Parathyroid adenoma (tissue), 2 donors: ENCODE results near the gene COL6A3.

Source experiments
- H2AFZ ChIP-seq: fragments of 300-600 bp; sonication (generic); one replicate; pipeline ENCODE4 v1.7.0; 2017; ENCODE audit warnings: antibody characterized with exemption, mild to moderate bottlenecking
- H3K27ac ChIP-seq: fragments of 300-600 bp; sonication (generic); one replicate; pipeline ENCODE4 v1.7.0; 2017
- H3K27me3 ChIP-seq: fragments of 300-600 bp; sonication (generic); one replicate; pipeline ENCODE4 v1.7.0; 2017; ENCODE audit warnings: low read length; ENCODE audit not compliant: control insufficient read depth, insufficient read depth
- H3K36me3 ChIP-seq: fragments of 300-600 bp; sonication (generic); one replicate; pipeline ENCODE4 v1.7.0; 2017; ENCODE audit warnings: low read length; ENCODE audit not compliant: control insufficient read depth, insufficient read depth
- H3K4me1 ChIP-seq: fragments of 300-600 bp; sonication (generic); one replicate; pipeline ENCODE4 v1.7.0; 2017; ENCODE audit warnings: control low read depth
- H3K4me2 ChIP-seq: fragments of 300-600 bp; sonication (generic); one replicate; pipeline ENCODE4 v1.7.0; 2017; ENCODE audit warnings: low read length
- H3K4me3 ChIP-seq: fragments of 300-600 bp; sonication (generic); one replicate; pipeline ENCODE4 v1.7.0; 2017; ENCODE audit warnings: low read depth, low read length
- H3K79me2 ChIP-seq: fragments of 300-600 bp; sonication (generic); one replicate; pipeline ENCODE4 v1.7.0; 2017; ENCODE audit warnings: control low read depth
- H3K9ac ChIP-seq: fragments of 300-600 bp; sonication (generic); one replicate; pipeline ENCODE4 v1.7.0; 2017; ENCODE audit warnings: mild to moderate bottlenecking
- H3K9me3 ChIP-seq: fragments of 300-600 bp; sonication (generic); one replicate; pipeline ENCODE4 v1.7.0; 2017; ENCODE audit warnings: low read length; ENCODE audit not compliant: control insufficient read depth
- TF ChIP-seq, protein P1 (sequence below): fragments of 300-600 bp; sonication (generic); IDR thresholded peaks from one replicate; pipeline ENCODE4 v1.7.0; 2017; ENCODE audit warnings: antibody characterized with exemption, mild to moderate bottlenecking
- donor health status: primary hyperparathyroidism.

The COL6A3 gene

GRCh38 chr2:237276716-237277490, 137.1 kb downstream of the COL6A3 start:
- H3K4me3 ChIP-seq = no peak overlapping the region
- no peaks in the 10 kb centered on the region for H3K36me3 ChIP-seq
- no peak overlapping the region for H3K27ac ChIP-seq
- no peaks in the 10 kb centered on the region for H3K27me3 ChIP-seq
- no peak overlapping the region for H3K4me2 ChIP-seq
- no peaks in the 10 kb centered on the region for H3K4me1 ChIP-seq
- H3K79me2 ChIP-seq = no peaks in the 10 kb centered on the region
- H3K9me3 ChIP-seq = no peaks in the 10 kb centered on the region
- TF ChIP-seq, protein P1, sequence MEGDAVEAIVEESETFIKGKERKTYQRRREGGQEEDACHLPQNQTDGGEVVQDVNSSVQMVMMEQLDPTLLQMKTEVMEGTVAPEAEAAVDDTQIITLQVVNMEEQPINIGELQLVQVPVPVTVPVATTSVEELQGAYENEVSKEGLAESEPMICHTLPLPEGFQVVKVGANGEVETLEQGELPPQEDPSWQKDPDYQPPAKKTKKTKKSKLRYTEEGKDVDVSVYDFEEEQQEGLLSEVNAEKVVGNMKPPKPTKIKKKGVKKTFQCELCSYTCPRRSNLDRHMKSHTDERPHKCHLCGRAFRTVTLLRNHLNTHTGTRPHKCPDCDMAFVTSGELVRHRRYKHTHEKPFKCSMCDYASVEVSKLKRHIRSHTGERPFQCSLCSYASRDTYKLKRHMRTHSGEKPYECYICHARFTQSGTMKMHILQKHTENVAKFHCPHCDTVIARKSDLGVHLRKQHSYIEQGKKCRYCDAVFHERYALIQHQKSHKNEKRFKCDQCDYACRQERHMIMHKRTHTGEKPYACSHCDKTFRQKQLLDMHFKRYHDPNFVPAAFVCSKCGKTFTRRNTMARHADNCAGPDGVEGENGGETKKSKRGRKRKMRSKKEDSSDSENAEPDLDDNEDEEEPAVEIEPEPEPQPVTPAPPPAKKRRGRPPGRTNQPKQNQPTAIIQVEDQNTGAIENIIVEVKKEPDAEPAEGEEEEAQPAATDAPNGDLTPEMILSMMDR = no peak
- H2AFZ ChIP-seq = no peak overlapping the region
- H3K9ac ChIP-seq = no peak overlapping the region
